ENCODE data around the gene FAM20C.

FAM20C gene

DNA sequence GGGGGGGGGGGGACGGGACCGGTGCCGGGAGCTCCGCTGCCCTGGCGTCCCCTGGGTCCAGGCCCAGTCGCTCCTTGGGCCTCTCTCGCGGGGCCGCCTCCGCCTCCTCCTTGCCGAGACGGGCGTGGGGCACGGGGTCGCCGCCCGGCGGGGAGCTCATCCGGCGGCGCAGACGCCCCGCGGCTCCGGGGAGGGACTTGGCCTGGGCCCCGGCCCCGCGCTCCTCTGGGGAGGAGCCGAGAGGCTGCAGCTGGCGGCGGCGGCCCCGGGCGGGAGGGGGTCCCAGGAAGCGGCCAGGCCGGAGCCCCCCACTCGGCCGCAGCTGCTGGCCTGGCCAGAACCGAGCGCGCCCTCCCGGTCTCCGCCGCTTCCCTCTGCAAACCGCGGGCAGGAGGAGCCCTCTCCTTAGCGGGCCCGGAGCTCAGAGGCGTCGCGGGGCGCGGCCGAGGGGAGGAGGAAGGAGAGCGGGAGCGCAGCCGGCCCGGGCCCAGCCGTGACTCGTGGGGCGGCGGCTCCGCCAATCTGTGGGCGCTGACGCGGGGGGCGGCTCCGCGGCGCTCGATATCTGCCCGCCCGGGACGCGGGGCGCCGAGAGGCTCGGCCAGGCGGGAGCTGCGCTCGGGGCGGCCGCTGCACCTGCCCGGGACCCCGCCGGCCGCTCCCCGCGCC lies at the start of gene FAM20C:
Gene FAM20C (plus strand): TSS at position 591 of the 669 bp plus-strand sequence. CDS start 629 bp downstream, outside the sequence.
- DNase-seq = peak; percentile 59

- DNase-seq = no peak
Measured at GRCh38 chr7:143145-143751, 49.1 kb upstream of the FAM20C start.

GRCh38 chr7:143811-144453 lies 48.4 kb upstream of the FAM20C start:
- DNase-seq = no peak

DNA sequence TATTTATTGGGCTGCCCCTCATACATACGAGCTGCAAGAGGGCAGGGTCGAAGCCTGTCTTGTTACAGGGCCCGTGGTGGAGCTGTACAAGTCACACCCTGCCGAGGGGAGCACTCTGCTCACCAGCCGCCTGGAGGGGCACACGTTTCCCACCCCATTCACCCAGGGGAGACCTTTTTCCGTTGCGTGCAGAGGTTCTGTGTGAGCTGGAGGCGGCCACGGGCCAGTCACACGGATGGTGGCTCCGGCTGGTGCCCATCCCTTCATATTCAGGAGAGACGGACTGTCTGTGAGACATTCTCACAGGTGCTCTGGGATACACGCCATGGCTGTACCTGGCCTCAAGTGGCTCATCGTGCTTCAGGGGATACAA lies 47.9 kb upstream of the FAM20C start:
- no peak for DNase-seq

DNA sequence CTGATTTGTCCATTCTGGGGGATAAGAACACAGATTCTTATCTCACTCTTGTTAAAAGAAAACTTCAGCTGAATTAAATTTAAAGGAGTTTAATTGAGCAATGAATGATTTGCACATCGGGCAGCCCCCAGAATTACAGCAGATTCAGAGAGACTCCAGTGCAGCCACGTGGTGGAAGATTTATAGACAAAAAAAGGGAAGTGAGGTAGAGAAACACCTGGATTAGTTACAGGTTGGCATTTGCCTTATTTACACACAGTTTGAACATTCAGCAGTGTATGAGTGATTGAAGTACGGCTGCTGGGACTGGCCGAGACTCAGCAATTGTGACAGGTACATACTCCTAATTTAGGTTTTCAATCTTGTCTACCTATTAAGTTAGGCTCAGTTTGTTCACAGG lies 46.5 kb upstream of the FAM20C start:
- DNase-seq = no peak

DNA sequence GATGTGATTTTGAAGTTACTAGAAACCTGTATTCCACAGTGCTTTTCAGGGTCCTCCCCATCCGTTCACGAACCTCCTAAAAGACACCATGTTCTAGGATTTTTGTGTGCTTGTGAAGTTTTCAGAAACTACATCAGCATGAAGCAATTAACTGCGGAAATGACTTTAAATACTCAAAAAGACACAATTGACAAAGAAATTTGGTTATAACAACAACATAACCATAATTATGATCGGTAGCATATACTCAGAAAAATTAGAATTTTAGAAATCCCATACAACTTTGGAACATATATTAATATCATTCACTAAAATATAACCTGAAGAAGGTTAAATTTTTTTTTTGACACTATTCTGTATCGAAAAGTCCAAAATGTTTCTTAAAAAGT lies 43.8 kb upstream of the FAM20C start:
- no peak for DNase-seq

DNA sequence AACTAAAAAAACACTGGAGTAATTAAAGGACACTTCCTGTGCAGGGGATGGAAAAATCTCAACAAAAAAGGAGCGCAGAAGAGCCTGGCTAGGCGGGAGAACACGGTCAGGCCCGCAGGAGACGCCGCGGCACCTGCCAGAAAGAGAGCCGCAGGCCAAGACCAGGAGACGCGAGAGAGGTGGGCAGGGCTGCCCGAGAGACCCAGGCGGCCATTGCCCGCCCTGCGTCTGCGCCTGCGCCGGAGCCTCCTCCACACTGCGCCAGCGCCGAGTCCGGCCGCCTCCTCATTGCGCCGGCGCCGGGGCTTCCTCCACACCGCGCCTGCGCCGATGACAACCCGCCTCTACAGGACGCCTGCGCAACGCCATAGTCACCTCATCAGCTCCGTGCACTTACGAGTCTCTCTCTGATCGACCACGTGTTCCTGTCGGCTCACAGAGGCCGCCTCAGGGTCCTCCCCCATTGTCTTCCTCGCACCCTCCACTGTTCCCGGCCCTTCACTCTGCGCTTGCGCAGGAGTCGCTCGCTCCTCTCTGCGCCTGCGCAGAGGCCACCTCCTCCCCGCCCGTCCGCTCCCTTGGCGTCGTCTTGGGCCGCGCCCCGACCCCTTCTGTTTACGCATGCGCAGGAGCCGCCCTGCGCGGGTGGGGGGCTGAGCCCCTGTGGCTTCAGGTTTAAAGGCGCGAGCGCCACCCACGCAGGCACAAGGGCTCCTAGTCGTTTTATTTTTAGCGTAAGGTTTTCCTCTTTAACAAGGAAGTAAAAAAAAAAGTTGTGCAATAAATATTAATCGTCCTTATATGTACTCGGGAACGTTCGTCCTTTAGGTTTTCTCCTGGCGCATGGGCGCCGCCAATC lies 43.2 kb upstream of the FAM20C start:
- peak; percentile 98 for DNase-seq

DNA sequence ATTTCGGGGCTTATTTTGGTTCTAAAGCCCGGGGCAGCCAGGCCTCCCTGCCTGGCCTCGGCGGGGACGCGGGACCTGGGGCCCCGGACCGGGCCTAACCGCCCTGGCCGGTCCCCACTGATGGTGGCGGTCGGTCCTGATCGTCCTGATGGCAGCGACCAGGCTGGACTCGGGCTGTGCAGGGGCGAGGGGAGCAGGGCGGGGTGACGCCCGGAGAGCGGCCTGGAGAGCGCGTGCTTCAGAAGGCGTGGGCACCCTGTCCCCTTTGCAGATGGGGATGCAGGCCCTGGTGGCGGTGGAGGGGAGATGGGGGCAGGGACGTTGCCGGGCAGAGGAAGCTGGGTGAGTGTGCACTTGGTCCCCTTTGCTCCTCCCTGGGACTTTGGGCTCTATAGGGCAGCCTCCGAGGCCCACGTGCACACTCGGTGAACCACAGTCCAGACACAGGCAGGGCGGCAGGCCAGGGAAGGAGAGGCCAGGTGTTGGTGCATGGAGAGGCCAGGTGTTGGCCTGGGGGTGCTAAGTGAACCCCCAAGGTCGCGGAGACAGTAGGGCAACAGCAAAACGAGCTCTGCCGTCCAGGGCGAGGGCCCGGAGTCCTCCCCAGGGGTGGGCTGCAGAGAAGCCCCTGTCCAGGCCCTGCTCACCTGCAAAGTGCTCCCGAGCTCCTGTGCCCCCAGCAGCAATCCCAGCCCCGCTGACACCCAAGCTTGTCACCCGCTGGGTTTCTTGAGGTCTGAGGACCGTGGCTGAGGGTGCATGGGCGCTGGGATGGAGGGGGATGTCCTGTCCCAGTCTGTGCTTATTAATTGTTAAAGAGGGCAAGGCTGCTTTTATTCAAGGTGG lies 42.4 kb upstream of the FAM20C start:
- no peak for DNase-seq

GRCh38 chr7:150811-151221 lies 41.6 kb upstream of the FAM20C start:
- DNase-seq = no peak

GRCh38 chr7:151346-152050 lies 40.9 kb upstream of the FAM20C start:
- no peak for DNase-seq

GRCh38 chr7:152702-153391 lies 39.5 kb upstream of the FAM20C start:
- DNase-seq = no peak

DNA sequence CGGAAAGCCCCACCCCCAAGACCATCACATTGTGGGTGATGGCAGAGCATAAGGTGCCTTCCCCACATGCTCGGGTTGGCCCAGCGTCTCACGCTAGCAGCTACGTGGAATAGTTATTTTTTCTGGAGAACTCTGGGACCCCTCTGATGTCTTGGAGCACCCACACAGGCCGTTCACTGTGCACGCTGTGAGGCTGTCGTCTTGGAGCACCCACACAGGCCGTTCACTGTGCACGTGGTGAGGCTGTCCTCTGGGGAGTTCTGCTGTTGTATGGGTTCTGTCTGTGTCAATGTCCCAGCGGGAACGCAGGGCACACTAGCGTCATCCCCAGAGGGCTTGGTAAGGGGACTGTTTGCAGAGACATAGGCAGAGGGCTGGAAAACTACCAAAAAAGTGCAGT lies 38.8 kb upstream of the FAM20C start:
- no peak for DNase-seq

DNA sequence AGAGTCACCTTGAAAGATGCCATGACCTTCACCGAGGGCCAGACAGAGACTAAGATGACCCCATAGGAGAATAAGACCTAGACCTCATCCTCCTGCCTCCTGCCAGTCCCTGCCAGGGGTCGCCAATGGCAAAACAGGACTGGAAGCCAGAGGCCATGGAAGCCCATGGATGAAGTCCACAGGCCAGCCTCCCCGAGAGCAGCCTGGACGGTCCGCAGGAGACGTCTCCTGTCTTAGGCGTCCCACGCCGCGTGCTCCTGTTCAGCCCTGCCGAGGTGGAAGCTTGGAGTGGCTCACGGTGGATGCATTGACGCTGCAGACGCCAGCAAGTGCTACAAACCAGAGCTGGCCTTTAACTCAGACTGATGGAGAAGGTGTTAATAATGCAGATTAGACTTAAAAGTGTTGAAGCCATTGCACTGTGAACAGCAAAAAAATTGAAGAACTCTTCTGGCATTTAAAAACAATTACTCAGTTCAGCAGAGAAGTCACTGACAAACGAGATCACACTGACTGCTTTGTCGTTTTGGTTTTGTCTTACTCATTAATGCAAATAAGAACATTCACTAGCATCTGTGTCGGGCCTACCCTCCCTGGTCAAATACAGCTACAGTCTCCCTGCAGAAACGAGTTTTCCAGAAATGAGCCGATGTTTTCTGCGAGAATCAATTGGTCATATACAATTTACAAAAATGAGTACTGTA lies 38.1 kb upstream of the FAM20C start:
- DNase-seq = no peak

- DNase-seq = no peak
Measured at GRCh38 chr7:155469-155900, 36.9 kb upstream of the FAM20C start.

- no peak for DNase-seq
Measured at GRCh38 chr7:156111-157007, 36.0 kb upstream of the FAM20C start.

DNA sequence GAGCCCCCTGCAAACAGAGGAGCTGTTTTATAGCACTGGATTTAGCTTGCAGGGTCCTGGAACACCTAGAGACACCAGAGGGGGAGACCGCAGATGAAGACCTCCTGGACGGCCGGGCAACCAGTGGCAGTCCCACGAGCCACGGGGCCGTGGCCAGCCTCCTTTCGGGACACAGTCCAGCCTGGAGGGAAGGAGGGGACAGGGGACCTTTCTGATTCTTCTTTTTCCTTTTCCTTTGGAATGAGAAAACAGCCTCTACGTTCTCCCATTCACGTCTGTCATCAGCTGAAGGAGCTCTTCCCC lies 35.4 kb upstream of the FAM20C start:
- DNase-seq = no peak

DNA sequence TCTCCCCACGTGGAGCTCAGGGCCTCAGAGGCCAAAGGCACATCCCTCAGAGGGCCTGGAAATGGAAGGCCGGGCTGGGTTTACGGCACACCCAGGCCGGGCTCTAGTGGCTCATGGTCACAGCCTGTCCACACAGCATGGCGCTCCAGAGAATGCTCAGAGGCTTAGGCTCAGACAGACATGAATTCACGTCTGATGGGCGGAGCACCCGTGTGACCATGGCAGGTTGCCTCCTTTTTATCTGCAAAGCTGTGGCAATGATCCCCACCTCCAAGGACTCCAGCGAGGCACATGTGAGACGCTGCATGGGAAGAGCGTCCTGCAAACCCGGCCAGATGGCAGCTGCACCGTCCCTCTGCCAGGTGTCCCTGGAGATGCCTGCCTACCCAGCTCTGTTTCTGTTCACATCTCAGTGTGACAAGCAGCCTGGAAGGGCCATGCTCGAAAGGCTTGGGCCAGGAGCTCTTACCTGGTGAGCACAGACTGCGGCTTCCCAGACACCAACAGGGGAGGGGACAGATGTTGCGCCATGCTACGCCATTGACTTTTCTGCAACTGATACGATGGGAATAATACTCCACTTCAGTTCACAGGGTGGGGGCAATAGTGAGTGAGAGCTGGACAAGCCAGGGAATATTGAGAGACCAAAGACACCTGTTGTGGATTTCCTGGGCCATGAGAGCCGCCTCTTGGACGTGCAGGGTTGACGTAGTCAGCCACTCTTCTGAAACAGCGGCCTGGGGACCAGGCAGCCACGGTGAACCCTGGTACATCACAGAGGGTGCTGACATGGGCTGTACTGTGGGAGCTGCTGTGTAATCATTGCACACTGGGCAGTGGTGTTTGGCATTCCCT lies 34.4 kb upstream of the FAM20C start:
- DNase-seq = no peak

DNA sequence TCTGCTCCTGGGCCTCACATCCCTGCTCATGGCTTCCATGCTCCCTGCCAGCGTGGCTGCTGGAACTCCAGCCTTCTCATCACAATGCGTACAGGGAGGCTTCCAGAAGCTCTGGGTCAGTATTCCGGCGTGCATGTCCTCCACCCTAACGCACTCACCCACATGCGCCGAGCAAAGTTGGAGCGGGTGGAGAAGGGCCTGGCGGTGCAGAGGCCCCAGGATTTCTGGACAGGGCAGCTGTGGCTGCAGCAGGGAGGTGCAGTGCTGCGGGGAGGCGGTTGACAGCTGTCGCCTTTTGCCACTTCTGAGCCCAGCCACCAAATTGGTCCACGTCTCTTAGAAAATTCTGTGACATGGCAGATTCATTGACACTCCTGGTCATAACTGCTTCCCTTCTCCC lies 33.6 kb upstream of the FAM20C start:
- DNase-seq = no peak

Measured in NCI-H446 treated with DMSO at 0.1 percent for 48 hours (cell line).